ENCODE measurements around the gene VWA5B2.

The VWA5B2 gene

DNA sequence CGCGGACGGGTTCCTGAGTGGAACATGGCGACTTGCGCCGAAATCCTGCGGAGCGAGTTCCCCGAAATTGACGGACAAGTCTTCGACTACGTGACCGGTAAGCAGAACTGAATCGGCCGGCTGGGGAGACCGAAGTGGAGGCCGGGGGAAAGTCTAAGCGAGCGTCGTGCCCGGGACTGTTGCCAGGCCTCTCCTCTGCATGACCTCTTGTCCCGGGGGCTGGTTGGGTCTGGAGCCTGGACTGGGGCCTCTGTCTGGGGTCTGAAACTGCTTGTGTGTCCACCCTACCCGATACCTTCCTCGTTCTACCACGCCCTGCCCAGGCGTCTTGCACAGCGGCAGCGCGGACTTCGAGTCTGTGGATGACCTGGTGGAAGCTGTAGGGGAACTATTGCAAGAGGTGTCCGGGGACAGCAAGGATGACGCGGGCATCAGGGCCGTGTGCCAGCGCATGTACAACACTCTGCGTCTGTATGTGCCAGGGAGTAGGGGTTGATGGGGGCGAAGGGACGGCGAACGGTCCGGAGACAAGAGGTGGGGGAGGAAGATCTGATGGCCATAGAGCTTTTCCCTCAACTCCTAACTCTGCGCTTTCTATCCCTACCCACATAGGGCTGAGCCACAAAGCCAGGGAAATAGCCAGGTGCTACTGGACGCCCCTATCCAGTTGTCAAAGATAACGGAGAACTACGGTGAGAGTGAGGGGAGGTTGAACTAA, 43.0 kb upstream of the VWA5B2 start, which contains the start of gene ABCF3 (continued):
- TF ChIP-seq OVOL3 (tag by site-specific recombination; IDR thresholded peaks at IDR 0.05), result no peak
- TF ChIP-seq TRIM28 (IDR thresholded peaks at IDR 0.05; ENCODE audit: borderline replicate concordance, low read length), result no peak
- TF ChIP-seq ZNF133 (tag by site-specific recombination; IDR thresholded peaks at IDR 0.05), result no peak
- no peak for TF ChIP-seq ZNF530 (tag by site-specific recombination; IDR thresholded peaks at IDR 0.05; ENCODE audit: low read depth)
- TF ChIP-seq ZNF211 (tag by site-specific recombination; IDR thresholded peaks at IDR 0.05; ENCODE audit: low read depth), result no peak
- TF ChIP-seq ZNF837 (tag by site-specific recombination; IDR thresholded peaks at IDR 0.05), result no peak
- TF ChIP-seq ZNF596 (tag by site-specific recombination; IDR thresholded peaks at IDR 0.05), result no peak
- no peak for TF ChIP-seq ZNF366 (tag by site-specific recombination; conservative IDR thresholded peaks at IDR 0.05)
- TF ChIP-seq ZBTB48 (tag by site-specific recombination; IDR thresholded peaks at IDR 0.05), result no peak
- no peak for TF ChIP-seq FEZF1 (tag by site-specific recombination; IDR thresholded peaks at IDR 0.05)
- TF ChIP-seq, protein P1, sequence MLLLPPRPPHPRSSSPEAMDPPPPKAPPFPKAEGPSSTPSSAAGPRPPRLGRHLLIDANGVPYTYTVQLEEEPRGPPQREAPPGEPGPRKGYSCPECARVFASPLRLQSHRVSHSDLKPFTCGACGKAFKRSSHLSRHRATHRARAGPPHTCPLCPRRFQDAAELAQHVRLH (tag by site-specific recombination; IDR thresholded peaks at IDR 0.05), result no peak
- no peak for TF ChIP-seq ZSCAN16 (tag by site-specific recombination; IDR thresholded peaks at IDR 0.05)
- no peak for TF ChIP-seq ZBTB20 (tag by site-specific recombination; IDR thresholded peaks at IDR 0.05)
- no peak for TF ChIP-seq ZNF23 (tag by site-specific recombination; IDR thresholded peaks at IDR 0.05; ENCODE audit: borderline replicate concordance)
- no peak for TF ChIP-seq ZNF529 (tag by site-specific recombination; IDR thresholded peaks at IDR 0.05; ENCODE audit: insufficient replicate concordance)
- no peak for TF ChIP-seq ZBTB21 (tag by site-specific recombination; IDR thresholded peaks at IDR 0.05)
- no peak for TF ChIP-seq ZNF561 (tag by site-specific recombination; IDR thresholded peaks at IDR 0.05; ENCODE audit: borderline replicate concordance)
- 0 out of 2 replicates have a peak, but pooled peaks have one; percentile 10 for TF ChIP-seq KLF9 (tag by site-specific recombination; IDR thresholded peaks at IDR 0.05; ENCODE audit: low read depth)
- TF ChIP-seq, protein P2, sequence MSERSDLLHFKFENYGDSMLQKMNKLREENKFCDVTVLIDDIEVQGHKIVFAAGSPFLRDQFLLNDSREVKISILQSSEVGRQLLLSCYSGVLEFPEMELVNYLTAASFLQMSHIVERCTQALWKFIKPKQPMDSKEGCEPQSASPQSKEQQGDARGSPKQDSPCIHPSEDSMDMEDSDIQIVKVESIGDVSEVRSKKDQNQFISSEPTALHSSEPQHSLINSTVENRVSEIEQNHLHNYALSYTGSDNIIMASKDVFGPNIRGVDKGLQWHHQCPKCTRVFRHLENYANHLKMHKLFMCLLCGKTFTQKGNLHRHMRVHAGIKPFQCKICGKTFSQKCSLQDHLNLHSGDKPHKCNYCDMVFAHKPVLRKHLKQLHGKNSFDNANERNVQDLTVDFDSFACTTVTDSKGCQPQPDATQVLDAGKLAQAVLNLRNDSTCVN (tag by site-specific recombination; optimal IDR thresholded peaks at IDR 0.05), result no peak
- TF ChIP-seq ZNF768 (tag by site-specific recombination; IDR thresholded peaks at IDR 0.05), result no peak
- TF ChIP-seq ZNF416 (tag by site-specific recombination; IDR thresholded peaks at IDR 0.05), result no peak
- TF ChIP-seq GFI1B (tag by site-specific recombination; IDR thresholded peaks at IDR 0.05), result no peak
- TF ChIP-seq KLF1 (tag by site-specific recombination; IDR thresholded peaks at IDR 0.05), result no peak
- TF ChIP-seq KLF8 (tag by site-specific recombination; IDR thresholded peaks at IDR 0.05), result no peak
- TF ChIP-seq ZNF776 (tag by site-specific recombination; IDR thresholded peaks at IDR 0.05; ENCODE audit: borderline replicate concordance), result no peak
- TF ChIP-seq GLIS2 (tag by site-specific recombination; IDR thresholded peaks at IDR 0.05), result peak; percentile 24; the same call in 1 of the 2 replicates
- TF ChIP-seq, protein P3, sequence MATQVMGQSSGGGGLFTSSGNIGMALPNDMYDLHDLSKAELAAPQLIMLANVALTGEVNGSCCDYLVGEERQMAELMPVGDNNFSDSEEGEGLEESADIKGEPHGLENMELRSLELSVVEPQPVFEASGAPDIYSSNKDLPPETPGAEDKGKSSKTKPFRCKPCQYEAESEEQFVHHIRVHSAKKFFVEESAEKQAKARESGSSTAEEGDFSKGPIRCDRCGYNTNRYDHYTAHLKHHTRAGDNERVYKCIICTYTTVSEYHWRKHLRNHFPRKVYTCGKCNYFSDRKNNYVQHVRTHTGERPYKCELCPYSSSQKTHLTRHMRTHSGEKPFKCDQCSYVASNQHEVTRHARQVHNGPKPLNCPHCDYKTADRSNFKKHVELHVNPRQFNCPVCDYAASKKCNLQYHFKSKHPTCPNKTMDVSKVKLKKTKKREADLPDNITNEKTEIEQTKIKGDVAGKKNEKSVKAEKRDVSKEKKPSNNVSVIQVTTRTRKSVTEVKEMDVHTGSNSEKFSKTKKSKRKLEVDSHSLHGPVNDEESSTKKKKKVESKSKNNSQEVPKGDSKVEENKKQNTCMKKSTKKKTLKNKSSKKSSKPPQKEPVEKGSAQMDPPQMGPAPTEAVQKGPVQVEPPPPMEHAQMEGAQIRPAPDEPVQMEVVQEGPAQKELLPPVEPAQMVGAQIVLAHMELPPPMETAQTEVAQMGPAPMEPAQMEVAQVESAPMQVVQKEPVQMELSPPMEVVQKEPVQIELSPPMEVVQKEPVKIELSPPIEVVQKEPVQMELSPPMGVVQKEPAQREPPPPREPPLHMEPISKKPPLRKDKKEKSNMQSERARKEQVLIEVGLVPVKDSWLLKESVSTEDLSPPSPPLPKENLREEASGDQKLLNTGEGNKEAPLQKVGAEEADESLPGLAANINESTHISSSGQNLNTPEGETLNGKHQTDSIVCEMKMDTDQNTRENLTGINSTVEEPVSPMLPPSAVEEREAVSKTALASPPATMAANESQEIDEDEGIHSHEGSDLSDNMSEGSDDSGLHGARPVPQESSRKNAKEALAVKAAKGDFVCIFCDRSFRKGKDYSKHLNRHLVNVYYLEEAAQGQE (tag by site-specific recombination; IDR thresholded peaks at IDR 0.05), result no peak
- no peak for TF ChIP-seq ZNF621 (tag by site-specific recombination; IDR thresholded peaks at IDR 0.05)
- no peak for TF ChIP-seq ZNF521 (tag by site-specific recombination; IDR thresholded peaks at IDR 0.05)
- TF ChIP-seq ZNF311 (tag by site-specific recombination; IDR thresholded peaks at IDR 0.05; ENCODE audit: borderline replicate concordance), result no peak
- TF ChIP-seq ZNF37A (tag by site-specific recombination; IDR thresholded peaks at IDR 0.05), result no peak
- 0 out of 2 replicates have a peak, but pooled peaks have one; percentile 23 for TF ChIP-seq BCL11B (tag by site-specific recombination; IDR thresholded peaks at IDR 0.05; ENCODE audit: low read depth)
- TF ChIP-seq ZFP3 (tag by site-specific recombination; IDR thresholded peaks at IDR 0.05; ENCODE audit: low read depth), result no peak
- TF ChIP-seq, protein P4, sequence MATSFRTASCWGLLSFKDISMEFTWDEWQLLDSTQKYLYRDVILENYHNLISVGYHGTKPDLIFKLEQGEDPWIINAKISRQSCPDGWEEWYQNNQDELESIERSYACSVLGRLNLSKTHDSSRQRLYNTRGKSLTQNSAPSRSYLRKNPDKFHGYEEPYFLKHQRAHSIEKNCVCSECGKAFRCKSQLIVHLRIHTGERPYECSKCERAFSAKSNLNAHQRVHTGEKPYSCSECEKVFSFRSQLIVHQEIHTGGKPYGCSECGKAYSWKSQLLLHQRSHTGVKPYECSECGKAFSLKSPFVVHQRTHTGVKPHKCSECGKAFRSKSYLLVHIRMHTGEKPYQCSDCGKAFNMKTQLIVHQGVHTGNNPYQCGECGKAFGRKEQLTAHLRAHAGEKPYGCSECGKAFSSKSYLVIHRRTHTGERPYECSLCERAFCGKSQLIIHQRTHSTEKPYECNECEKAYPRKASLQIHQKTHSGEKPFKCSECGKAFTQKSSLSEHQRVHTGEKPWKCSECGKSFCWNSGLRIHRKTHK (tag by site-specific recombination; IDR thresholded peaks at IDR 0.05), result no peak
- TF ChIP-seq WT1 (tag by site-specific recombination; IDR thresholded peaks at IDR 0.05), result no peak
- TF ChIP-seq ZNF132 (tag by site-specific recombination; IDR thresholded peaks at IDR 0.05; ENCODE audit: borderline replicate concordance), result no peak
- TF ChIP-seq RBAK (tag by site-specific recombination; IDR thresholded peaks at IDR 0.05), result no peak

All from HEK293 (cell line).